ENCODE results near the gene ENO2.

Gene ENO2

GRCh38 chr12:6943722-6944380 lies 29.5 kb downstream of the ENO2 start, which contains the start of the genes C12orf57 and RNU7-1:
C12orf57 (plus strand) TSS chr12:6944022; CDS start chr12:6944122, 100 bp downstream.
RNU7-1 (plus strand) TSS chr12:6943816.
- Histone ChIP-seq H3K27ac (ENCODE audit: insufficient read depth, low read depth, low read length, poor library complexity, severe bottlenecking) (peak within 1 kb of the TSS; percentile 100), H3K4me1 (ENCODE audit: control insufficient read depth, insufficient read depth, low read length) (peaks cover 18% of the 10 kb centered on the region), H3K4me3 (ENCODE audit: insufficient read depth, low read depth, low read length) (peak within 1 kb of the TSS; percentile 71), H3K36me3 (ENCODE audit: control insufficient read depth, insufficient read depth, low read length) (peaks cover 12% of the 10 kb centered on the region), H3K27me3 (ENCODE audit: control insufficient read depth, insufficient read depth, low read length, poor library complexity, severe bottlenecking) (no peaks in the 10 kb centered on the region), H3K9me3 (ENCODE audit: control insufficient read depth, low read length) (no peaks in the 10 kb centered on the region)
- WGBS, 2 experiments: 0 to 1% methylated on average over 31 of the region's 31 CpGs

GRCh38 chr12:6944381-6945186 lies 30.2 kb downstream of the ENO2 start:
- H3K9me3 ChIP-seq (ENCODE audit: control insufficient read depth, low read length): no peaks in the 10 kb centered on the region
- H3K4me3 ChIP-seq (ENCODE audit: insufficient read depth, low read depth, low read length): peak overlapping the region; percentile 71
- peaks cover 12% of the 10 kb centered on the region for H3K36me3 ChIP-seq (ENCODE audit: control insufficient read depth, insufficient read depth, low read length)
- peaks cover 18% of the 10 kb centered on the region for H3K4me1 ChIP-seq (ENCODE audit: control insufficient read depth, insufficient read depth, low read length)
- 4 to 5% methylated on average over 48 of the region's 48 CpGs for WGBS, 2 experiments
- peak overlapping the region; percentile 100 for H3K27ac ChIP-seq (ENCODE audit: insufficient read depth, low read depth, low read length, poor library complexity, severe bottlenecking)
- H3K27me3 ChIP-seq (ENCODE audit: control insufficient read depth, insufficient read depth, low read length, poor library complexity, severe bottlenecking): no peaks in the 10 kb centered on the region

- Histone ChIP-seq H3K4me3 (ENCODE audit: insufficient read depth, low read depth, low read length) (no peak overlapping the region), H3K9me3 (ENCODE audit: control insufficient read depth, low read length) (no peaks in the 10 kb centered on the region), H3K27me3 (ENCODE audit: control insufficient read depth, insufficient read depth, low read length, poor library complexity, severe bottlenecking) (no peaks in the 10 kb centered on the region), H3K27ac (ENCODE audit: insufficient read depth, low read depth, low read length, poor library complexity, severe bottlenecking) (no peak overlapping the region), H3K4me1 (ENCODE audit: control insufficient read depth, insufficient read depth, low read length) (peaks cover 18% of the 10 kb centered on the region), H3K36me3 (ENCODE audit: control insufficient read depth, insufficient read depth, low read length) (peaks cover 12% of the 10 kb centered on the region)
- WGBS, 2 experiments: 85 to 87% methylated on average over 11 of the region's 11 CpGs
Measured at GRCh38 chr12:6945613-6946012, 31.2 kb downstream of the ENO2 start.

GRCh38 chr12:6946033-6946919 lies 31.9 kb downstream of the ENO2 start:
- 10 to 12% methylated on average over 32 of the region's 32 CpGs for WGBS, 2 experiments
- no peak overlapping the region for H3K27ac ChIP-seq (ENCODE audit: insufficient read depth, low read depth, low read length, poor library complexity, severe bottlenecking)

GRCh38 chr12:6946920-6947374 lies 32.6 kb downstream of the ENO2 start:
- Histone ChIP-seq H3K4me3 (ENCODE audit: insufficient read depth, low read depth, low read length) (peak overlapping the region; percentile 22), H3K27ac (ENCODE audit: insufficient read depth, low read depth, low read length, poor library complexity, severe bottlenecking) (no peak overlapping the region), H3K36me3 (ENCODE audit: control insufficient read depth, insufficient read depth, low read length) (no peaks in the 10 kb centered on the region), H3K9me3 (ENCODE audit: control insufficient read depth, low read length) (no peaks in the 10 kb centered on the region), H3K4me1 (ENCODE audit: control insufficient read depth, insufficient read depth, low read length) (peaks cover 18% of the 10 kb centered on the region), H3K27me3 (ENCODE audit: control insufficient read depth, insufficient read depth, low read length, poor library complexity, severe bottlenecking) (no peaks in the 10 kb centered on the region)
- WGBS, 2 experiments: 76 to 79% methylated on average over 8 of the region's 8 CpGs

More at GRCh38 chr12:6946033-6946919, 31.9 kb downstream of the ENO2 start:
- Histone ChIP-seq H3K27me3 (ENCODE audit: control insufficient read depth, insufficient read depth, low read length, poor library complexity, severe bottlenecking) (no peaks in the 10 kb centered on the region), H3K9me3 (ENCODE audit: control insufficient read depth, low read length) (no peaks in the 10 kb centered on the region), H3K4me1 (ENCODE audit: control insufficient read depth, insufficient read depth, low read length) (peaks cover 18% of the 10 kb centered on the region), H3K4me3 (ENCODE audit: insufficient read depth, low read depth, low read length) (peak overlapping the region; percentile 22), H3K36me3 (ENCODE audit: control insufficient read depth, insufficient read depth, low read length) (peaks cover 6% of the 10 kb centered on the region)

- Histone ChIP-seq H3K4me3 (ENCODE audit: insufficient read depth, low read depth, low read length) (no peak overlapping the region), H3K27ac (ENCODE audit: insufficient read depth, low read depth, low read length, poor library complexity, severe bottlenecking) (no peak overlapping the region), H3K9me3 (ENCODE audit: control insufficient read depth, low read length) (no peaks in the 10 kb centered on the region), H3K27me3 (ENCODE audit: control insufficient read depth, insufficient read depth, low read length, poor library complexity, severe bottlenecking) (no peaks in the 10 kb centered on the region), H3K36me3 (ENCODE audit: control insufficient read depth, insufficient read depth, low read length) (no peaks in the 10 kb centered on the region), H3K4me1 (ENCODE audit: control insufficient read depth, insufficient read depth, low read length) (peaks cover 20% of the 10 kb centered on the region)
- 94% methylated on average over 8 of the region's 8 CpGs for WGBS, 2 experiments
Measured at GRCh38 chr12:6947615-6948014, 33.2 kb downstream of the ENO2 start.

- Histone ChIP-seq H3K9me3 (ENCODE audit: control insufficient read depth, low read length) (no peaks in the 10 kb centered on the region), H3K27ac (ENCODE audit: insufficient read depth, low read depth, low read length, poor library complexity, severe bottlenecking) (no peak overlapping the region), H3K4me3 (ENCODE audit: insufficient read depth, low read depth, low read length) (no peak overlapping the region), H3K4me1 (ENCODE audit: control insufficient read depth, insufficient read depth, low read length) (peaks cover 26% of the 10 kb centered on the region), H3K27me3 (ENCODE audit: control insufficient read depth, insufficient read depth, low read length, poor library complexity, severe bottlenecking) (no peaks in the 10 kb centered on the region), H3K36me3 (ENCODE audit: control insufficient read depth, insufficient read depth, low read length) (no peaks in the 10 kb centered on the region)
- WGBS, 2 experiments: 92 to 93% methylated on average over 15 of the region's 15 CpGs
Measured at GRCh38 chr12:6948873-6949594, 34.7 kb downstream of the ENO2 start.

- peaks cover 20% of the 10 kb centered on the region for H3K4me1 ChIP-seq (ENCODE audit: control insufficient read depth, insufficient read depth, low read length)
- no peak overlapping the region for H3K4me3 ChIP-seq (ENCODE audit: insufficient read depth, low read depth, low read length)
- H3K27me3 ChIP-seq (ENCODE audit: control insufficient read depth, insufficient read depth, low read length, poor library complexity, severe bottlenecking): no peaks in the 10 kb centered on the region
- no peaks in the 10 kb centered on the region for H3K9me3 ChIP-seq (ENCODE audit: control insufficient read depth, low read length)
- no peaks in the 10 kb centered on the region for H3K36me3 ChIP-seq (ENCODE audit: control insufficient read depth, insufficient read depth, low read length)
- H3K27ac ChIP-seq (ENCODE audit: insufficient read depth, low read depth, low read length, poor library complexity, severe bottlenecking): no peak overlapping the region
- 87 to 96% methylated on average over 1 of the region's 1 CpG for WGBS, 2 experiments
Measured at GRCh38 chr12:6950401-6950801, 36.0 kb downstream of the ENO2 start.

GRCh38 chr12:6950811-6951540 lies 36.6 kb downstream of the ENO2 start, which contains the start of gene PTPN6:
PTPN6 (plus strand) TSS chr12:6951356; CDS start chr12:6951513, 157 bp downstream.
- no peaks in the 10 kb centered on the region for H3K9me3 ChIP-seq (ENCODE audit: control insufficient read depth, low read length)
- H3K4me1 ChIP-seq (ENCODE audit: control insufficient read depth, insufficient read depth, low read length): peaks cover 14% of the 10 kb centered on the region
- H3K4me3 ChIP-seq (ENCODE audit: insufficient read depth, low read depth, low read length): no peak within 1 kb of the TSS
- no peak within 1 kb of the TSS for H3K27ac ChIP-seq (ENCODE audit: insufficient read depth, low read depth, low read length, poor library complexity, severe bottlenecking)
- no peaks in the 10 kb centered on the region for H3K27me3 ChIP-seq (ENCODE audit: control insufficient read depth, insufficient read depth, low read length, poor library complexity, severe bottlenecking)
- 90% methylated on average over 25 of the region's 25 CpGs for WGBS, 2 experiments
- H3K36me3 ChIP-seq (ENCODE audit: control insufficient read depth, insufficient read depth, low read length): no peaks in the 10 kb centered on the region
